Stimulated activated CD8-positive, alpha-beta memory T cell treated with anti-CD3 and anti-CD28 coated beads, Interleukin-4, amount 100 ng/mL, for 4 hours (primary cell): ENCODE measurements around the gene PDE4A.
"Not testable (repeated sequence)": the region's sequence is repeated elsewhere in the genome, so short reads cannot be mapped to it uniquely, and the experiment has no call there.

ENCODE experiments used
- DNase-seq, 2 donors: peaks; one replicate each; pipeline ENCODE4 v3.0.0-alpha.2; 2020; ENCODE audit warnings: low read depth in 2 of 2, low spot score in 1 of 2

The PDE4A gene

DNA sequence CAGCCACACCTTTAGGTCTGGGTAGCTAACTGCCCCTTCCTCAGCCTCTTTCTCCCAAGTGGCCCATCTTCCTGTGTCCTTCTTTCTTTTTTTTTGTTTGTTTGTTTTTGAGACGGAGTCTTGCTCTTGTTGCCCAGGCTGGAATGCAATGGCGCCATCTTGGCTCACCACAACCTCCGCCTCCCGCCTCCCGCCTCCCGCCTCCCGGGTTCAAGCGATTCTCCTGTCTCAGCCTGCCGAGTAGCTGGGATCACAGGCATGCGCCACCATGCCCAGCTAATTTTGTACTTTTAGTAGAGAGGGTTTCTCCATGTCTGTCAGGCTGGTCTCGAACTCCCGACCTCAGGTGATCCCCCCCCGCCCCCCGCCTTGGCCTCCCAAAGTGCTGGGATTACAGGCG, 41.7 kb downstream of the PDE4A start:
- DNase-seq, result not testable (repeated sequence)

DNA sequence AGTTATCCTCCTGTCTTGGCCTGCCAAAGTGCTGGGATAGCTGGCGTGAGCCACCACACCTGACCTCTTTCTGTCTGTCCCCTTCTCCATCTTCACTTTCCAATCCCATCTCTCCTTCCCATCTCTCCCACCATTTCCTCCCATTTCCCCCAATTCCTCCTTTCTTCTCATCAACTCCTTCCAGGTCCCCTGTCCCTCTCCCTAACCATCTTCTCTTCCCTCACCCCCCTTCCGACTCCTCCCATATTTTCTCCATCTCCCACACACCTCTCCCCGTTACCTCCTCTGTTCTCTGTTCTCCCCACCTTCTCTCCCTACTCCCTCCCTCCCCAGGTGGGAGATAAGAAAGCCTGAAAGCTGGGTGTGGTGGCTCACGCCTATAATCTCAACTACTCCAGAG, 42.2 kb downstream of the PDE4A start:
- DNase-seq, result no peak

DNA sequence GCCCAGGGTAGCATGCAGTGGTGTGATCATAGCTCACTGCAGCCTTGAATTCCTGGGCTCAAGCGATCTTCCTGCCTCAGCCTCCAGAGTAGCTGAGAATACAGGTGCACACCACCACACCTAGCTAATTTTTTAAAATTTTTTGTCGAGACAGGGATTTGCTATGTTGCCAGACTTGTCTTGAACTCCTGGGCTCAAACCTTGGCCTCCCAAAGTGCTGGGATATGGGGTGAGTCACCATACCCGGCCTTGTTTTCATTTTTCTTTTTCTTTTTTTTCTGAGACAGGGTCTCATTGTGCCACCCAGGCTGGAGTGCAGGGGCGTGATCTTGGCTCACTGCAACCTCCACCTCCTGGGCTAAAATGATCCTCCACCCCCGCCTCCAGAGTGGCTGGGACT, 44.1 kb downstream of the PDE4A start:
- DNase-seq, result no peak

DNA sequence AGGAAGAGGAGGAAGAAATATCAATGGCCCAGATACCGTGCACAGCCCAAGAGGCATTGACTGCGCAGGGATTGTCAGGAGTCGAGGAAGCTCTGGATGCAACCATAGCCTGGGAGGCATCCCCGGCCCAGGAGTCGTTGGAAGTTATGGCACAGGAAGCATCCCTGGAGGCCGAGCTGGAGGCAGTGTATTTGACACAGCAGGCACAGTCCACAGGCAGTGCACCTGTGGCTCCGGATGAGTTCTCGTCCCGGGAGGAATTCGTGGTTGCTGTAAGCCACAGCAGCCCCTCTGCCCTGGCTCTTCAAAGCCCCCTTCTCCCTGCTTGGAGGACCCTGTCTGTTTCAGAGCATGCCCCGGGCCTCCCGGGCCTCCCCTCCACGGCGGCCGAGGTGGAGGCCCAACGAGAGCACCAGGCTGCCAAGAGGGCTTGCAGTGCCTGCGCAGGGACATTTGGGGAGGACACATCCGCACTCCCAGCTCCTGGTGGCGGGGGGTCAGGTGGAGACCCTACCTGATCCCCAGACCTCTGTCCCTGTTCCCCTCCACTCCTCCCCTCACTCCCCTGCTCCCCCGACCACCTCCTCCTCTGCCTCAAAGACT, 46.9 kb downstream of the PDE4A start:
- DNase-seq, result no peak

DNA sequence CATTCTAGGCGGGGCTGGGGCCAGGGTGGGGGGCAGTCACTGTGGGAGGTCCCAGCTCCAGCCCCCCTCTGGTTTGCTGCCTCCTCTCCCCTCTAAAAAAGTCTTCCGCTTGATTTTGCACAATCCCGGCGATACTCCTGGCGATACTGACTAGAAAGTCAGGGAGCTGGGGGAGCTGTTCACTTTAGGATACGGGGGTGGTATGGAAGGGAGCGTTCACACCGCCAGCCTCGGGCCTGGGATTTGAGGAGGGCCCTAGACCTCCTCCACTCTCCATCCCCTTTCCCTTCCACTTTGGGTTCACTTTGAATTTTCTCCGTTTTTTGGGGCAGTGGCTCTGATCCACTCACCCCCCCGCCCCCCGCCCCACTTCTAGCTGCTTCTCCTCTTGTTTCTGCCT, 47.8 kb downstream of the PDE4A start:
- DNase-seq, result no peak

DNA sequence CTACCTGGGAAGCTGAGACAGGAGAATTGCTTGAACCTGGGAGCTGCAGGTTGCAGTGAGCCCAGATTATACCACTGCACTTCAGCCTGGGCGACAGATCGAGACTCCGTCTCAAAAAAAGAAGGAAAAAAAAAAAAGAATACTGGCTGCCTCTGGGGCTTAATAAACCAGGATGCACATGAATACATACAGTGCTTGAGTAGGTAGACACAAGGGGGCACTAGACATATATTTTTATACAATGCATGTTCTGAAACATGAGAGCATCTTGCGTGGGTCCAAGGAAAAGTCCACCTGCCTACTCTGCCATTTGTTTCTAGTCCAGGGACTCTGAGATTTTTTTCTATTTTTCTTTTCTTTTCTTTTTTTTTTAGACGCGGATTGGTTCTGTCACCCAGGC, 51.6 kb downstream of the PDE4A start:
- DNase-seq, result no peak

DNA sequence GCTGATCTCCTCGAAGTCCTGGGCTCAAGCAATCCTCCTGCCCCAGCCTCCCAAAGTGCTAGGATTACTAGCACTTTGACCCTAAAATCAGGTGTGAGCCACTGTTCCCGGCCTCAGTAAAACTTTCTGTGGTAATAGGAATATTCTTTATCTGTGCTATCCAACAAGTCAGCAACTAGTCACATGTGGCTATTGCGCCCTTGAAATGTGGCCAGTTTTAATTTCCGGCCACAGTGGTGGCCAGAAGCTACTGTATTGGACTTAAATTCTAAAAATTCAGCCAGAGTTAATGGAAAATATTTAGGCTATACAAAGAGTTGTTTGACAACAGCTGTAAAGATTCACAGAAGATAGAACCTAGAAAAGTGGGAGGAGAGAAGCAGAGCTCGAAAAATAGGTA, 52.9 kb downstream of the PDE4A start:
- no peak for DNase-seq

DNA sequence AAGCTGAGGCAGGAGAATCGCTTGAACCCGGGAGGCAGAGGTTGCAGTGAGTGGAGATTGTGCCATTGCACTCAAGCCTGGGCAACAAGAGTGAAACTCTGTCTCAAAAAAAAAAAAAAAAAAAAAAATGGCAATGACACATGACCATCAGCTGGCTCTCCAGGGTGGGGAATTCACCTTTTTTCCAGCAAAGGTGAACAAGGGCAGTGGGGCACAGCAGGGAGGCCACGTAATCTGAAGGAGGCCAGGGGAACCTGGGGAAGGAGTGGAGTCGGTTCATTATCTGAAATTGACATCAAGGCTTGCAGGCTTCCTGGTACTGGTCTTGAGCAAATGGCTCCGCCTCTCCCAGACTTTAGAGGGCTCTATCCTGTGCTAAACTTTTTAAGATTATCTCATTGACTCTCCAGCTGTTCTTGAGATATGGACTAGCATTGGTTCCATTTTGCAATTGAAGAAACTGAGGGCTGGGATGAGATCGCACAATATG, 54.7 kb downstream of the PDE4A start:
- no peak for DNase-seq

DNA sequence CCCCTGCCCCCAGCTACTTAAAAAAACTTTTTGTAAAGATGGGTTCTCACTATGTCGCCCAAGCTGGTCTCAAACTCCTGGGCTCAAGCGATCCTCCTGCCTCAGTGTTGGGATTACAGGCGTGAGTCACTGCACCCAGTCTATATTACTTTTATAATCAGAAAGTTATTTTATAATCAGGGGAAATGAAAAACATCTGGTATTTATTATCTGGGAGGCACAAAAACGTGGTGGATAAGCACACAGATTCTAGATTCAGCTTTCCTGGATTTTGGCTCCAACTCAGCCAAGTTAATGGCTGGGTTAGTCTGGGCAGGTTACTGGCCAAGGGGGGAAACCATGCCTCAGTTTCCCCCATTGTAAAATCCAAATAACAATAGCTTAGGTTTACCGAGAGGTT, 58.1 kb downstream of the PDE4A start:
- DNase-seq, result no peak

DNA sequence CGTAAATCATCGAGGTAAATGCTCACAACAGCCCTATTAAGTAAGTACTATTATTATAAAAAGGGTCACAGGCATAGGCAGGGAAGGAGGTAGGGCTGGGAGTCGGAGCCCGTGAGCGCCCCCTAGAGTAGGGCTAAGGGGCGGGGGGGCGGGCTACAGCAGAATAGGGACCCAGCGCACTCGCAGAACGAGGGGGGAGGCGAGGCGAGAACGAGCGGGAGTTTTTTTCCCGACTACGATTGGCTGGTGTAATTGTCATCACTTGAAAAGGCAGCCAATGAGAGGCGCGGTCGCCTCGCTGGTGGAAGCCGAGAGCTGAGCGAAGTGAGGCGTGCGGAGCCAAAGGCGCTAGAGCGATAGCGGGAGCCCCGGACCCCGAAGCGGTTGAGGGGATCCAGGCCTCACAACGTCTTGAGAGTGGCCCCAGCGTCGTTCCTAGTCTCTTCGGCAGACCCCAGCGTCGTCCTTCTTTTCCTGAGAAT, 58.6 kb downstream of the PDE4A start:
- DNase-seq, result peak; percentile 73 to 79

DNA sequence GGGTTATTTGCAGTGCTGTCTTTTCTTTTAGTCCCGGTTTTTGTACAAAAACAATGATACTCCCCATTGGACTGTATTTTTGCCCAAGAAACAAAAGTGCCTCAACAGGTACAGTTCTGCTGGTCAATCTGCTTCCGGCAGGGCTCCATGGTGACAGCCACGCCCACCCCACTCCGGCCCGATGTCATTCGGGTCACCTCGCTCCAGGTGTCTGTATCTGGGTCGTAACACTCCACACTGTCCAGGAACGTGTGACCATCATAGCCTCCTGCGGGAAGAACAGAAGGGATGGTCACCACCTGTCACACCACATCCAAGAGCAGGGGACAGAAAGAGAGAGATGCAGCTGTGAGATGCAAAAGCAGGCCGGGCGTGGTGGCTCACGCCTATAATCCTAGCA, 66.2 kb downstream of the PDE4A start:
- no peak for DNase-seq

DNA sequence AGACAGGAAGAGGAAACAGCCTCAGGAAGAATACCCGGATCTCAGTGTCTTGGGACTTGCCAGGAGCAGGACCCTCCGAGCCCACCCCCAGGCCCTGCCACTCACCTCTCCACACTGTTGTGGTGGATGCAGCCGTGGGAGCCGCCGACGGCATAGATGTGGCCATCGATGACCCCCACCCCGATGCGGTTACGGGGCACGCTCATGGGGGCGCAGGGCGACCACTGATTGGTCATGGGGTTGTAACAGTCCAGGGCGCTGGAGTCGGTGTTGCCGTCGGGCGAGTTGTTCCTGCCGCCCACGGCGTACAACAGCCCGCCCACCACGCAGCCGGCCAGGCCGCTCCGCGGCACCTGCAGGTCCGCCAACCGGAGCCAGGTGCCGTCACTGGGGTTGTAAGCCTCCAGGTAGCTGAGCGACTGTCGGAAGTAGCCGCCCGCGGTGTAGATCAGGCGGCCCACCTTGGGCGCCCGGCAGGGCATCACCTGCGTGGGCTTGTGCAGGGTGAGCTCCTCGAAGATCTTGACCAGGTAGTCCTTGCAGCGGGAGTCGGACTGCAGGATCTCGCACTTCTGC, 71.2 kb downstream of the PDE4A start:
- no peak for DNase-seq

DNA sequence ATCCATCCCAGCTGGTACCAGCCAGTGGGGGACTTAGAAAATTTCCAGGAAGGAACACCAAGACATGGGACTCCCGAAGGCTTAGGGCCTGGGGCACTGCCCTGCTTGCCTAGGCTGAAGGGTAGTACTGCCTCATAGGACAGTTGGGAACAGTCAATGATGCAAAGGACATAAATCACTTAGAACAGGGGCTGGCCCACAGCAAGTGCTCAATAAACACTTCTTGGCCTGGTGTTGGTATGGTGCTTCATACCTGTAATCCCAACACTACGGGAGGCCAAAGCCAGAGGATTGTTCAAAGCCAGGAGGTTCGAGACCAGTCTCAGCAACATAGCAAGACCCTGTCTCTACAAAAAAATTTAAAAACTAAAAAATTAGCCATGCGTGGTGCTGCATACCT, 77.0 kb downstream of the PDE4A start:
- no peak for DNase-seq

DNA sequence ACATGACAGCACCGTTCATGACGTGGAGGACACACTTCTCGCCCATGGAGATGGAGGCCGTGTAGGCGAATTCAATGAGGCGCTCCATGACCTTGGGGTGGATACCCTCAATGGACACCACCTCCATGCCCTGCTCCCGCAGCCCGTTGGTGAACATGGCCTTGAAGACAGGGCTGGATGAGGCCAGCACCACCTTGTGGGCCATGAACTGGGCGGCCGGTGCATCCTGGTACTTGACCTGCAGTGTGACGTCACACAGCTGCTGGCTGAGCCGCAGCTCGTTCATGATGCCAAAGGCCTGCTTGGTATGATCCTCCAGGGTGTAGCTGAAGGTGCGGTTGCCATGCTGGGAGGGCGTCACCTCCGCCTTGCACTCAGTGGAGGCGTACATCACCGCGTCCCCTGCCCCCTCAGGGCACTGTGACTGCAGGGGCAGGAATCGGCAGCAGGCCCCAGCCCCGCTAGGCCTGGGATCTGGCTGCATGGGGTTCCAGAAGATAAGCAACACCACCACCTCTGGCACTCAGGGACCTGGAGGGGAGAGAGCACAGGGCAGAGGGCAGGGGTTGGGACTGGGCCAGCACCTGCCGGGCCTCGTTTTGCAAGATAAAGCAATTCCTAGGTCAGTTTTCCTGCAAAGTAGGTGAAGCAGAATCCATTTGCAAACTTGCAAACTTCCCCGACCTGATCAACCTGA, 79.4 kb downstream of the PDE4A start:
- no peak for DNase-seq

DNA sequence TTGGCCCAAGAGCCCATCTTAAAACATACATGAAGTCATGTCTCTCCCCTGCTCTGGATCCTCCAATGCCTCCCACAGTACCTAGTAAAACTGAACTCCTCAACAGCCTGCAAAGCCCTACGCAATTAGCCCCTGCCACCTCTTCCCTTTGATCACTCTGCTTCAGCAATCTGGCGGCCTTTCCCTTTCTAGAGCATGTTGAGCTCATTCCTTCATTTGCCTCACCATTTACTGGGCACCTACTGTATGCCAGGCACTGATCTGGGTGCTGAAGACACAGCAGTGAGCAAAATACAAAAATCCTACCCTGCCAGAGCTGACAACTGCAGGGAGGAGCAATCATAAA, 79.9 kb downstream of the PDE4A start:
- no peak for DNase-seq

DNA sequence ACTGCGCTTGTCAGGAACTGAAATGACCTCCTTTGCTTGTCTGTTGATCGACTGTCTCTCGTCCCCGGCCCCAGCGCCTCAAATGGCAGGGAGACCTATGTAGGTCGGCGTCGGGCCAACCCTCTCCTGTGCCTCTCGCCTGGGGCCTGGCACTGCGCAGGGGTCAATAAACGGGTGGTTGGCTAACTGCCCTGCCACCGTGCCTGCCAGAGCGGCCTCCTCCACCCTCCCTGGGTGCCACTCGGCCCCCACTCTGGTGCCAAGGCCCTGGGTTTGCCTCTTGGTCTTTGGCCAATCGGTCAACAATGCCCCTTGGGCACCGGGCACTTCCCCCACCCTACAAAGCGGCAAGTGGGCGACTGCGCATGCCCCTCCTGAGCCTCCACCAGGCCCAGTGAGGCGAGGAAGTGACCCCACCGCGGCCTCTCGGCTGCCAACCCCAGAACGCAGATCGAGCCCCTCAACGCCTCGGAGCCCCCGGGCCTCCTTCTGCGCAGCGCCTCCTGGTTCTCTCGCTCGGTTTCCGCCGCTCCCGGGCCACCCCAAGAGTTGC, 81.7 kb downstream of the PDE4A start:
- no peak for DNase-seq

DNA sequence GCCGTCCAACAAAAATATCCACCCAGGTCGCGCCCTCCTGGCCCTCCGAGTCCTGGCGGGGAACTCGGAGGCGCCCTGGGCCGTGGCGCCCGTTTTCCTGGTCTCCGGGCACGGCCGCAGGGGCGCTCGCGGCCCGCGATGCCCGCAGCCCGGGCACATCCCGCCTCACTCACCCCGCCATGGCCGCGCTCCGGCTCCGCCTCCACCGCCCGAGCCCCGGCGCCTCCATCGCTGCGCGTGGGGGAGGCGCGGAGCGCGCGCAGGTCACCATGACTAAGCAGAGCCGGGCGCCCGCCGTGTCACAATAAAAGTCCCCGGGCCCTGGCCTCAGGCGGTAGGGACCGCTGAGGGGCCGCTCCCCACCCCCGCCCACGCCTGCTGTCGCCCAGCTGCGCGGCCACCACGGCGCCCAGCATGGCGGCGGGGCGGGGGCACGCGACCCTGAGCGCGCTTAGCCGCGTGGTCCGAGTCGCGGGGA, 82.2 kb downstream of the PDE4A start:
- DNase-seq, result peak; percentile 53 to 82

DNA sequence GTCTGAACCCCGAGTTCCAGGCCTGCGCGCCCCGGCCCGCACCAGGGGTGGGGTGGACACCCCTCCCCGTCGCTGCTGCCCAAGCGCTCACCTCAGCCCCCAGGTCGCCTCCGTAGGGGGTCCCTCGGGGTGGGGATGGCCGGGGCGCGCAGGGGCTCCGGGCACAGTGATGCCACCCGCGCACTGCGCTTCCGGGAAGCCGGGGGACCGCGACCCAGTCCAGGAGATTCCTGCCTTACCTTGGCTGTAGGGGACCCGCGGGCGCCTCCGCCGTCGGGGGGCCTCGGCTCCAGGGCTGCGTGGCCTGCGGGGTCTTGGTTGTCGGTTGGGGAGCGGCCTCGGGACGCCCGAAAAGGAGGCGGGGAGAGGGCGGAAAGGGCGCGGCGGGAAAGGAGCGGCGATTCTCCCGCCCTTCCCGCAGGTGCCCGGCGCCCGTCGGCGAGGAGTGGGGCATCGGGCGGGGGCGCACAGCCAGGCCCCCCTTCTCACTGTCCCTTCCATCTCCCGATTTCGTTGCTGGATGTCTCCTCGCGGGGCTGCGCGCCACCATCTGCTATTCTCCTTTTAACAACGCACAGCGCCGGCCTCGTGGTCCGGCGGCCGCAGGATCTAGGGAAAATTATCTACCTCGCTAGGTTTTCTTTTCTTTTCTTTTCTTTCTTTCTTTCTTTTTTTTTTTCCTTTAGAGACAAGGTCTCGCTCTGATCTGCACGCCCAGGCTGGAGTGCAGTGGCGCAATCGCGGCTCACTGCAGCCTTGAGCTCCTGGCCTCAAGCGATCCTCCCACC, 82.9 kb downstream of the PDE4A start, which contains the start of gene KEAP1:
Gene KEAP1 (minus strand): TSS at position 355 of the 788 bp plus-strand sequence. CDS start 3,323 bp downstream, outside the sequence.
- no peak for DNase-seq

DNA sequence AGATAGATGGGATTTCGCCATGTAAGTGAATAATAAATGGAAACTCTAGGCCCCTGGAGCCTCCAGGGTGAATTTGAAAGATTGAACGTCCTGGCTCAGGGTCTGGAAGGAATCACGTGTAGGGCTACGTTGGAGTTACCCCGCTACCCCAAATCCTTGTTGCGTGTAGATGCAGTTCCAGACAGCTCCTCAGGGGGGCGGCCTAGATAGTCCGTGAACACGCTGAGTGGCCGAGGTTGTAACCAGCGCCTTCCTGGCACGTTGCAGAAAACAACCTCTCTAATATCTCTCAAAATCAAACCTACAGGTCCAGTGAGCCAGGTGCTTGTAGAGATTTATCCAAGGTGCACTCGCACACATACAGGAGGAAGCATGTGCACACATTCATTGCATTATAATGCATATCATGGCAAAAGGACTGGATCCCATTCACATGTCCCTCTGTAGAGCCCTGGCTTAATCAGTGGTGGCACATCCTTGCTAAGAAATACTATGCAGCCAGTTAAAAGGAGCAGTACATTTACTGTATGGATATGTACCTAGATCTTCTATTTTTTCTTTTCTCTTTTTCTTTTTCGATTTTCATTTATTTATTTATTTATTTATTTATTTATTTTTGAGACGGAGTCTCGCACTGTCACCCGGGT, 85.4 kb downstream of the PDE4A start:
- DNase-seq, result peak; percentile 65 to 71

DNA sequence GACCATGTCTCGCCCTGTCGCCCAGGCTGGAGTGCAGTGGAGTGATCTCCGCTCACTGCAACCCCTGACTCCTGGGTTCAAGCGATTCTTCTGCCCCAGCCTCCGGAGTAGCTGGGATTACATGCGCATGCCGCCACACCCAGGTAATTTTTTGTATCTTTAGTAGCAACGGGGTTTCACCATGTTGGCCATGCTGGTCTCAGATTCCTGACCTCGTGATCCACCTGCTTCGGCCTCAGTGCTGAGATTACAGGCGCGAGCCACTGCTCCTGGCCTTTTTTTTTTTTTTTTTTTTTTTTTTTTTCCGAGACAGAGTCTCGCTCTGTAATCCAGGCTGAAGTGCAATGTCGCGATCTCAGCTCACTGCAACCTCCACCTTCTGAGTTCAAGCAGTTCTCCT, 87.7 kb downstream of the PDE4A start:
- no peak for DNase-seq

DNA sequence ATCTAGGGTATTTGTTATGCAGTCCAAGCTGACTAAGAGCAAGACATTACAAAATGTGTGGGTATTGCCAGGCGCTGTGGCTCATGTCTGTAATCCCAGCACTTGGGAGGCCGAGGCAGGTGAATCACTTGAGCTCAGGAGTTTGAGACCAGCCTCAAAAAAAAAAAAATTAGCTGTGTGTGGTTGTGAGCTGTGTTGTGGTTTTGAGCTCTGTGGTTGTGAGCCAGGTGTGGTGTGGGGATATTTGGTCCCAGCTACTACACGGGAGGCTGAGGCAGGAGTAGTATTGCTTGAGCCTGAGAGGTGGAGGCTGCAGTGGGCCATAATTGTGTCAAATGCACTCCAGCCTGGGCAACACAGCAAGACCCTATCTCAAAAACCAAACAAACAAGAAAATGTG, 88.4 kb downstream of the PDE4A start:
- no peak for DNase-seq
